Heart right ventricle (tissue), 16 donors: ENCODE data around the gene TCF7. TPM values are rescaled to one million over a fixed set of nuclear protein-coding genes. Genes with fewer than 3 reads are reported as not detected.

ENCODE experiments used
- ATAC-seq, 8 donors: fragments of 200-7000 bp; cut with Tn5 transposase; one replicate each; pipeline ENCODE4 v1.9.1; 2020; ENCODE audit warnings: mild to moderate bottlenecking in 8 of 8, moderate library complexity in 8 of 8, moderate number of reproducible peaks in 1 of 8
- DNase-seq, 2 donors: peaks; one replicate each; pipeline ENCODE4 v3.0.0-alpha.2; 2020
- H3K27ac ChIP-seq, 10 donors: fragments of 200-600 bp; sonication (generic) in 2 of 10; one replicate each; pipeline versions ENCODE4 v1.5.0 to v1.8.0; 2020 to 2022; ENCODE audit warnings: mild to moderate bottlenecking in 3 of 10
- H3K27me3 ChIP-seq, 7 donors: fragments of 200-600 bp; one replicate each; pipeline ENCODE4 v1.8.0; 2021 to 2022; ENCODE audit warnings: mild to moderate bottlenecking in 2 of 7
- H3K36me3 ChIP-seq, 9 donors: fragments of 200-600 bp; sonication (generic) in 1 of 9; one replicate each; pipeline versions ENCODE4 v1.5.0 to v1.8.0; 2020 to 2022; ENCODE audit warnings: mild to moderate bottlenecking in 2 of 9
- H3K4me1 ChIP-seq, 9 donors: fragments of 200-600 bp; sonication (generic) in 1 of 9; one replicate each; pipeline versions ENCODE4 v1.5.0 to v1.8.0; 2020 to 2022; ENCODE audit warnings: mild to moderate bottlenecking in 4 of 9
- H3K4me3 ChIP-seq, 10 donors: fragments of 200-600 bp; sonication (generic) in 2 of 10; one replicate each; pipeline versions ENCODE4 v1.5.0 to v1.8.0; 2020 to 2022; ENCODE audit warnings: mild to moderate bottlenecking in 7 of 10, moderate library complexity in 2 of 10
- H3K9me3 ChIP-seq, 11 donors: fragments of 200-600 bp in 10 of 11; sonication (generic) in 2 of 11; one replicate each; pipeline versions ENCODE4 v1.5.0 to v1.8.0; 2013 to 2022; ENCODE audit warnings: mild to moderate bottlenecking in 2 of 11, control low read depth in 1 of 11, moderate library complexity in 1 of 11
- CTCF ChIP-seq, 9 donors: fragments of 200-600 bp; sonication (generic) in 2 of 9; IDR thresholded peaks; one replicate each; pipeline versions ENCODE4 v1.5.0 to v1.8.0; 2021 to 2022; ENCODE audit warnings: antibody characterized with exemption in 9 of 9, mild to moderate bottlenecking in 5 of 9, moderate library complexity in 1 of 9
- WGBS, 2 donors: extraction: QIAGEN DNeasy Blood & Tissue Kit; methylation state at CpG; one replicate each; pipeline ENCODE4 v1.1.7; 2013; ENCODE audit warnings: inconsistent platforms in 1 of 2; 5-methylcytosine and 5-hydroxymethylcytosine counted together
- intact Hi-C, 10 donors: fragments of 100-400 bp; cut with DNase I; formaldehyde crosslinking; loops; one replicate each; pipeline versions ENCODE4 v1.11.1 to v1.14.2; 2022
- polyA plus RNA-seq, 2 donors: library from polyadenylated mRNA; stranded (reverse); fragments of 200-250 nt; gene quantifications; one replicate each; pipeline ENCODE4 v1.2.3, GENCODE V29; 2013
- total RNA-seq, 10 donors: library from RNA; stranded (reverse); fragmentation: NEBNext Ultra II Directional in 3 of 10; extraction: Animal tissue kit (Norgen Biotek cat#: 25700) in 3 of 10; gene quantifications; one replicate each; pipeline versions ENCODE4 v1.2.1 to v1.2.4, GENCODE V29; 2021 to 2023
- donor health status: Arrhythmogenic right ventricular cardiomyopathy.
- donor health status: ischemic (EF 13 %, LVEDD 7.1; RV severe dilation, severe dysfunction).
- donor health status: healthy with polysubstance abuse.
- donor health status: DM: no; HTN: yes; CAD: no.
- donor health status: DM: no; HTN: no; CAD: no.
- donor health status: ischemic (EF 25% LVEDD 6.9; RV normal size, moderate dysfunction).
- donor health status: ischemic (EF 25% LVEDD 5.7; RV mildly dilated, moderate dysfunction).
- donor health status: healthy.
- donor health status: DM: yes; HTN: yes; CAD: no.
- donor health status: Ischemic cardiomyopathy.
- donor health status: ischemic (EF 35%, LVEDD 5.7; RV mildly dilated, moderate dysfunction).
- donor health status: nonischemic (EF 11% LVEDD 7.7; RV severe dilation, severe dysfunction).
- donor health status: DM: yes; HTN: yes; CAD: no.
- donor health status: PGD.
- donor health status: ischemic (EF 29% LVEDD 5.4; RV normal size, mild dysfunction).
- donor health status: nonischemic (EF 23%, LVEDD 6.1; RV moderate dilation, normal function).

TCF7 gene
- total and polyA plus RNA-seq, 12 donors, result 0.42 to 5.9 (median 1.9) TPM

- no peaks in the 10 kb centered on the region for H3K9me3 ChIP-seq
- no peak overlapping the region for H3K4me3 ChIP-seq
- no peaks in the 10 kb centered on the region for H3K36me3 ChIP-seq
- peaks cover 0 to 6% (median 0%) of the 10 kb centered on the region in 7 donors for H3K27me3 ChIP-seq
- DNase-seq (no peak), ATAC-seq (no peak)
- TF ChIP-seq CTCF (IDR thresholded peaks at IDR 0.05), result no peak
- no peak overlapping the region for H3K27ac ChIP-seq
- H3K4me1 ChIP-seq, result peaks cover 0 to 7% (median 0%) of the 10 kb centered on the region in 9 donors
- intact Hi-C loops, result no loop called here
- 94% methylated on average over 12 of the region's 12 CpGs for WGBS, 2 donors
Measured at GRCh38 chr5:134086943-134087305, 27.6 kb upstream of the TCF7 start.

DNA sequence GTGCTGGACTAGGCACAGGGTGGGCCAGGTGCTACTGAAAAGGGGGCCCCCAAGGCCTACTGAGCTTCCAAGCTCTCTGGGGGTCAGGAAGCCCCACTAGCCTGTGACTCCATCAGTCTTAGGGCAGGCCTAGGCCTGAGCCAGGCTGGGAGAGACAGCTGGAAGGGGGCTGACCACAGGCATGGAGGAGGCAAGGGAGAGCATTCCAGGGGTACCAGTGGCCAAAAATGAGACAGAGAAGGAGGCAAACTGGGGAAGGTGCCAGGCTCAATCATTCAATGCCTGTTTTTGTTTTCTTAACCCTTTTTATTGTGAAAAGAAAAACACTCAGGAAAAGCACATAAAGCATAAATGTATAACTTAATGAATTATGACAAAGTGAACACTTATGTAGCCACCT lies 26.2 kb upstream of the TCF7 start:
- H3K27me3 ChIP-seq, result peaks cover 0 to 6% (median 0%) of the 10 kb centered on the region in 7 donors
- H3K36me3 ChIP-seq, result no peaks in the 10 kb centered on the region
- TF ChIP-seq CTCF (IDR thresholded peaks at IDR 0.05), result no peak
- DNase-seq (no peak), ATAC-seq (no peak)
- intact Hi-C loops, result no loop called here
- peaks cover 0 to 7% (median 0%) of the 10 kb centered on the region in 9 donors for H3K4me1 ChIP-seq
- no peaks in the 10 kb centered on the region for H3K9me3 ChIP-seq
- peak overlapping the region in 1 of 10 donors; percentile 36 for H3K27ac ChIP-seq
- H3K4me3 ChIP-seq, result no peak overlapping the region

DNA sequence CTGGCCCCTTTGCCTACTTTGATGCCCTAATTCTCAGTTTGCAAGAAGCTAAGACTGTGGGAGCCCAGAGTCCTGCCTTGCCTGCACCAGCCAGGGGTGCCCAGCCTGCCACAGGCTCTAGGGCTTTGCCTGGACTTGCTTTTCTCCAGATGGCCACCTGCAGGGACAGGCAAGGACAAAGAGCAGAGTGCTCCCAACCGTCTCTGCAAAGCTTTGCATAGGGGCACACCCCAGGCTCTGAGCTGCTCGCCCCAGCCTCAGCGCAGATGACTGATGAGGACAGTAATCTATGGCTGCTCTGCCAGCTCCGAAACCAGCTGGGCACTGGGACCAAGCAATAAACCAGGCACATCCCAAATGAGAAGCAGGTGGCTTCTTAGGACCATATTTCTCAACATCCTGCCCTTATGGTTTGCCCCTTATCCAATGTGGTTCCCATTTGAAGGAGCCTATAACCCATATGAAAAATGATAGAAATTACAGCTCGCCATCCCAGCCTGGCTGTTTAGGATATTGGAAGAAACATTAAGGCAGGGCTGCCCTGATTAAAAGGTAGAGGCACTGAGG lies 25.4 kb upstream of the TCF7 start:
- Histone ChIP-seq H3K36me3 (no peaks in the 10 kb centered on the region), H3K4me1 (peaks cover 0 to 7% (median 0%) of the 10 kb centered on the region in 9 donors), H3K4me3 (no peak overlapping the region), H3K9me3 (no peaks in the 10 kb centered on the region), H3K27ac (no peak overlapping the region), H3K27me3 (peaks cover 0 to 6% (median 0%) of the 10 kb centered on the region in 7 donors)
- DNase-seq (no peak), ATAC-seq (no peak)
- no peak for TF ChIP-seq CTCF (IDR thresholded peaks at IDR 0.05)
- intact Hi-C loops, result no loop called here
- 92 to 97% methylated on average over 5 of the region's 5 CpGs for WGBS, 2 donors

DNA sequence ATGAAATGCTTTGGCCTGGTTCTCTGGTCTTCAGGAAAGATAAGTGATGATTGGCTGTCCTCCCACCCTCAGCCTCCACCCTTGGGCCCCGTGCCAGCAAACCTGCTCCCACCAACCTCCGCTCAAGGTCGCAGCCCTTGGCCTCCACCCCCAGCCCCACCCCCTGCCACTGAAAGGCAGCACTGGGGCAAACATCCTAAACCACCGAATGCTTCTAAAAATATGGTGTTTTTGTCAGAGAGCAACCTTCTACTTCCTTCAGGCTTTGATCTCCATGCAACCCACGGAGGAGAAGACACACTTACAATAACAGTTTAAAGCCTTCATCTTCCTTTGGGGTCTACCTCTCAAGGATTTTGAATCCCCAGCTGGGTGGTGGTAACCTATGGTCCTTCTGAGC lies 24.0 kb upstream of the TCF7 start:
- WGBS, 2 donors, result 63 to 66% methylated on average over 5 of the region's 5 CpGs
- TF ChIP-seq CTCF (IDR thresholded peaks at IDR 0.05), result no peak
- H3K27ac ChIP-seq, result peak overlapping the region in 1 of 10 donors; percentile 17
- H3K4me1 ChIP-seq, result peaks cover 0 to 7% (median 0%) of the 10 kb centered on the region in 9 donors
- H3K27me3 ChIP-seq, result peaks cover 0 to 6% (median 0%) of the 10 kb centered on the region in 7 donors
- H3K4me3 ChIP-seq, result no peak overlapping the region
- no peaks in the 10 kb centered on the region for H3K9me3 ChIP-seq
- ATAC-seq (no peak), DNase-seq (no peak)
- no peaks in the 10 kb centered on the region for H3K36me3 ChIP-seq
- intact Hi-C loops, result loop anchor here in 1 of 10 donors (10.0 kb wide), 1 partner anchor 54 kb away; no protein-coding TSS in a partner anchor
